ENCODE data around the gene SORCS2. TPM values are rescaled to one million over a fixed set of nuclear protein-coding genes. Genes with fewer than 3 reads are reported as not detected.

SORCS2 gene
- total RNA-seq, 4 donors from 2014 or later, result 2.0 to 7.4 (median 3.6) TPM

DNA sequence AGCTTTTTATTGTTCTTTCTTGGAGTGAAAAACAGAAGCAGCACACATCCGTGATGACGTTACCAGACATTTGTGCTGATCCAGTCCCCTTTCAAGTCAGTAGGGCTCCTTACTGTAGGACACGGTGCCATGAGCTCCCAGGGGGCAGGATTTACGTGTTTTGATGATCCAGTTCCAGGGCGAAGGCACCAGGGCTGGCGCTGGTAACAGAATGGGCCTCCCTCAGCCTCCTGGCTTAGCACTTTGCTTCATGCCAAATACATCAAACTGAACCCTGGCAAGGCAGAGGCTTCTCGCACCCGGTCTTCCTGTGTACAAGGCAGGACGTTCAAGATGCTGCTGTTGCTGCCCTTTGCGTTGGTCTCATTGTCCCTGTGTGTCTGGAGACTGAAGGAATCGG lies 309.0 kb downstream of the SORCS2 start:
- H3K4me3 ChIP-seq, result no peak overlapping the region
- no peaks in the 10 kb centered on the region for H3K36me3 ChIP-seq
- no peak overlapping the region for H3K27ac ChIP-seq
- H3K27me3 ChIP-seq, result no peaks in the 10 kb centered on the region
- ATAC-seq, result no peak
- WGBS, 2 donors (ENCODE audit: low coverage in 1 of 2), result 84% methylated on average over 8 of the region's 11 CpGs; no CpG with 5 or more reads in 1 of the 2 donors
- no peaks in the 10 kb centered on the region for H3K9me3 ChIP-seq
- TF ChIP-seq POLR2AphosphoS5 (IDR thresholded peaks at IDR 0.05) (no peak), CTCF (IDR thresholded peaks at IDR 0.05) (no peak), EP300 (IDR thresholded peaks at IDR 0.05) (no peak), POLR2A (IDR thresholded peaks at IDR 0.05) (no peak)
- peaks cover 0 to 6% (median 0%) of the 10 kb centered on the region in 3 donors for H3K4me1 ChIP-seq

DNA sequence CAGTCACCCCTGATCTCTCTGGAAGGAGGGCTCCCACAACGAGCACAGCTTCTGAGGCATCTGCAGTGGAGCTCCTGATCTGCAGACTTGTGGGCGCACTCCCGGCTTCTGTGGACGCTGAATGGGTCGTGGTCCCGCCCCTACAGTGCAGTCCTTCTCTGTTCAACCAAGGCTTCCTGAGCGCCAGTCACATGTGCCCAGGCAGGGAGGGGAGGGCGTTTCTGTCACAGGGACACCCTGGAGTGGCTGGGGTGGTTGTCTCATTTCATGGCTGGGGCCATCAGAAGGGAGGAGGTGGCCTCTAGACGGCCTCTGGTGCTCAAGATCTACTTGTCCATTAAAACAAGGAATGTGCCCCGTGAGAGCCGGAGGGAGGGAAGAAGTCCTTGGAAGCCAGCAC lies 309.5 kb downstream of the SORCS2 start:
- no peak overlapping the region for H3K4me3 ChIP-seq
- no peaks in the 10 kb centered on the region for H3K27me3 ChIP-seq
- peaks cover 0 to 5% (median 0%) of the 10 kb centered on the region in 3 donors for H3K4me1 ChIP-seq
- no peaks in the 10 kb centered on the region for H3K9me3 ChIP-seq
- 60 to 90% methylated on average over 1 to 2 of the region's 11 CpGs for WGBS, 2 donors (ENCODE audit: low coverage in 1 of 2)
- H3K27ac ChIP-seq, result no peak overlapping the region
- ATAC-seq, result no peak
- no peaks in the 10 kb centered on the region for H3K36me3 ChIP-seq
- TF ChIP-seq CTCF (IDR thresholded peaks at IDR 0.05) (no peak), POLR2A (IDR thresholded peaks at IDR 0.05) (no peak), POLR2AphosphoS5 (IDR thresholded peaks at IDR 0.05) (no peak), EP300 (IDR thresholded peaks at IDR 0.05) (no peak)

GRCh38 chr4:7503559-7504249 lies 311.4 kb downstream of the SORCS2 start:
- H3K27me3 ChIP-seq, result no peaks in the 10 kb centered on the region
- no peaks in the 10 kb centered on the region for H3K9me3 ChIP-seq
- H3K4me3 ChIP-seq, result no peak overlapping the region
- H3K36me3 ChIP-seq, result no peaks in the 10 kb centered on the region
- no peak for TF ChIP-seq CTCF (IDR thresholded peaks at IDR 0.05)
- TF ChIP-seq EP300 (IDR thresholded peaks at IDR 0.05), result no peak
- no peak for TF ChIP-seq POLR2A (IDR thresholded peaks at IDR 0.05)
- no peak for TF ChIP-seq POLR2AphosphoS5 (IDR thresholded peaks at IDR 0.05)
- H3K27ac ChIP-seq, result no peak overlapping the region
- peaks cover 0 to 24% (median 0%) of the 10 kb centered on the region in 3 donors for H3K4me1 ChIP-seq
- 54 to 58% methylated on average over 4 of the region's 15 CpGs for WGBS, 2 donors (ENCODE audit: low coverage in 1 of 2)
- no peak for ATAC-seq

GRCh38 chr4:7505116-7505900 lies 313.0 kb downstream of the SORCS2 start:
- H3K27ac ChIP-seq, result no peak overlapping the region
- no peak overlapping the region for H3K4me3 ChIP-seq
- no peak for ATAC-seq
- no peaks in the 10 kb centered on the region for H3K27me3 ChIP-seq
- H3K4me1 ChIP-seq, result peaks cover 0 to 28% (median 0%) of the 10 kb centered on the region in 3 donors
- H3K9me3 ChIP-seq, result no peaks in the 10 kb centered on the region
- WGBS, 2 donors (ENCODE audit: low coverage in 1 of 2), result 92 to 100% methylated on average over 2 to 9 of the region's 25 CpGs
- no peaks in the 10 kb centered on the region for H3K36me3 ChIP-seq
- TF ChIP-seq EP300 (IDR thresholded peaks at IDR 0.05) (no peak), POLR2A (IDR thresholded peaks at IDR 0.05) (no peak), POLR2AphosphoS5 (IDR thresholded peaks at IDR 0.05) (no peak), CTCF (IDR thresholded peaks at IDR 0.05) (no peak)
